CD4-positive, CD25-positive, alpha-beta regulatory T cell (primary cell): ENCODE measurements around the gene GALNT2. TPM values are rescaled to one million over a fixed set of nuclear protein-coding genes. Genes with fewer than 3 reads are reported as not detected.

Experiments
- ATAC-seq, 2 donors: fragments of 150-1000 bp; cut with Tn5 transposase; one replicate each; pipeline ENCODE4 v1.10.0; 2021; ENCODE audit warnings: low read depth in 2 of 2, moderate number of reproducible peaks in 2 of 2, moderate library complexity in 1 of 2
- DNase-seq, 3 donors: peaks; one replicate each; pipeline versions ENCODE4 v3.0.0 to v3.0.0-alpha.2; 2012 to 2022; ENCODE audit warnings: mixed read lengths in 1 of 3
- H3K27ac ChIP-seq: one replicate; pipeline ENCODE4 v1.7.0; 2013; ENCODE audit warnings: mild to moderate bottlenecking, low read length; ENCODE audit not compliant: insufficient read depth, poor library complexity, severe bottlenecking
- H3K27me3 ChIP-seq: one replicate; pipeline ENCODE4 v1.7.0; 2013; ENCODE audit warnings: low read length; ENCODE audit not compliant: control insufficient read depth, insufficient read depth
- H3K36me3 ChIP-seq: one replicate; pipeline ENCODE4 v1.7.0; 2013; ENCODE audit warnings: mild to moderate bottlenecking, low read length, moderate library complexity; ENCODE audit not compliant: control insufficient read depth, insufficient read depth
- H3K4me1 ChIP-seq: 2 replicates; pipeline ENCODE4 v1.7.0; 2013; ENCODE audit warnings: mild to moderate bottlenecking, low read length; ENCODE audit not compliant: insufficient read depth, control insufficient read depth, poor library complexity, severe bottlenecking
- H3K4me3 ChIP-seq: one replicate; pipeline ENCODE4 v1.7.0; 2013; ENCODE audit warnings: low read depth, mild to moderate bottlenecking, low read length, moderate library complexity
- H3K9me3 ChIP-seq, 2 experiments: 1 replicate in 1 of 2; 2 replicates in 1 of 2; pipeline ENCODE4 v1.7.0; 2013; ENCODE audit warnings: low read length in 2 of 2, mild to moderate bottlenecking in 1 of 2, moderate library complexity in 1 of 2; ENCODE audit not compliant: control insufficient read depth in 2 of 2
- H3K27ac Mint-ChIP-seq, 3 donors: one replicate each; pipeline ENCODE4 v1.8.0; 2020 to 2022; ENCODE audit warnings: mild to moderate bottlenecking in 3 of 3, mixed read lengths in 3 of 3, moderate library complexity in 2 of 3
- H3K27me3 Mint-ChIP-seq: one replicate; pipeline ENCODE4 v1.8.0; 2022; ENCODE audit warnings: mild to moderate bottlenecking, mixed read lengths
- H3K36me3 Mint-ChIP-seq: one replicate; pipeline ENCODE4 v1.8.0; 2020; ENCODE audit warnings: mixed read lengths
- H3K4me1 Mint-ChIP-seq, 4 donors: one replicate each; pipeline ENCODE4 v1.8.0; 2020 to 2022; ENCODE audit warnings: mixed read lengths in 4 of 4, mild to moderate bottlenecking in 1 of 4
- H3K4me3 Mint-ChIP-seq, 4 donors: one replicate each; pipeline ENCODE4 v1.8.0; 2020 to 2022; ENCODE audit warnings: mild to moderate bottlenecking in 4 of 4, mixed read lengths in 4 of 4, moderate library complexity in 3 of 4
- H3K9me3 Mint-ChIP-seq, 7 donors: one replicate each; pipeline ENCODE4 v1.8.0; 2020 to 2022; ENCODE audit warnings: mixed read lengths in 7 of 7, mild to moderate bottlenecking in 3 of 7, moderate library complexity in 2 of 7
- polyA plus RNA-seq, 4 donors: library from polyadenylated mRNA; unstranded; fragments of 300-500 nt; fragmentation: Illumina TruSeq; gene quantifications; one replicate each; pipeline ENCODE4 v1.2.3, GENCODE V29; 2021
- total RNA-seq: library from RNA; stranded (reverse); gene quantifications from one replicate; pipeline ENCODE4 v1.2.3, GENCODE V29; 2022

The GALNT2 gene
- total and polyA plus RNA-seq, 5 donors from 2014 or later, result 10.9 to 15.8 (median 13.1) TPM

GRCh38 chr1:230237805-230238204 is 170.8 kb downstream of the GALNT2 start:
- no peak overlapping the region for H3K4me3 Mint-ChIP-seq
- Histone ChIP-seq H3K27me3 (no peaks in the 10 kb centered on the region), H3K36me3 (peaks cover 13% of the 10 kb centered on the region), H3K9me3 (no peaks in the 10 kb centered on the region), H3K27ac (no peak overlapping the region), H3K4me1 (no peaks in the 10 kb centered on the region), H3K4me3 (no peak overlapping the region)
- H3K36me3 Mint-ChIP-seq, result peaks cover 48% of the 10 kb centered on the region
- H3K9me3 Mint-ChIP-seq, result peaks cover 0 to 7% (median 2%) of the 10 kb centered on the region in 7 donors
- ATAC-seq, result no peak
- H3K27me3 Mint-ChIP-seq, result no peaks in the 10 kb centered on the region
- H3K4me1 Mint-ChIP-seq, result peaks cover 9 to 14% (median 9%) of the 10 kb centered on the region in 4 donors
- no peak for DNase-seq
- H3K27ac Mint-ChIP-seq, result no peak overlapping the region

- ATAC-seq (no peak), DNase-seq (peak in 1 of 3 donors; percentile 7)
- no peak overlapping the region for H3K4me3 ChIP-seq
- H3K27ac Mint-ChIP-seq, result no peak overlapping the region
- H3K27me3 Mint-ChIP-seq, result no peaks in the 10 kb centered on the region
- no peaks in the 10 kb centered on the region for H3K27me3 ChIP-seq
- H3K9me3 Mint-ChIP-seq, result peaks cover 0 to 7% (median 2%) of the 10 kb centered on the region in 7 donors
- no peak overlapping the region for H3K27ac ChIP-seq
- H3K4me1 Mint-ChIP-seq, result peaks cover 6 to 14% (median 9%) of the 10 kb centered on the region in 4 donors
- no peaks in the 10 kb centered on the region for H3K9me3 ChIP-seq
- no peak overlapping the region for H3K4me3 Mint-ChIP-seq
- peaks cover 13% of the 10 kb centered on the region for H3K36me3 ChIP-seq
- H3K4me1 ChIP-seq, result no peaks in the 10 kb centered on the region
- peaks cover 53% of the 10 kb centered on the region for H3K36me3 Mint-ChIP-seq
Observed at GRCh38 chr1:230240446-230241086, 173.5 kb downstream of the GALNT2 start.

- Histone ChIP-seq H3K27me3 (no peaks in the 10 kb centered on the region), H3K4me1 (no peaks in the 10 kb centered on the region), H3K4me3 (no peak overlapping the region), H3K27ac (no peak overlapping the region), H3K36me3 (peaks cover 8% of the 10 kb centered on the region), H3K9me3 (no peaks in the 10 kb centered on the region)
- Mint-ChIP-seq H3K4me1 (peaks cover 9 to 14% (median 10%) of the 10 kb centered on the region in 4 donors), H3K9me3 (peaks cover 0 to 7% (median 2%) of the 10 kb centered on the region in 7 donors), H3K4me3 (no peak overlapping the region), H3K27ac (no peak overlapping the region), H3K36me3 (peaks cover 57% of the 10 kb centered on the region), H3K27me3 (no peaks in the 10 kb centered on the region)
- ATAC-seq (no peak), DNase-seq (no peak)
Observed at GRCh38 chr1:230242326-230242725, 175.3 kb downstream of the GALNT2 start.

GRCh38 chr1:230243146-230243545 is 176.1 kb downstream of the GALNT2 start:
- peak overlapping the region in 1 of 4 donors; percentile 54 for H3K4me3 Mint-ChIP-seq
- ATAC-seq (no peak), DNase-seq (no peak)
- Histone ChIP-seq H3K9me3 (no peaks in the 10 kb centered on the region), H3K4me1 (no peaks in the 10 kb centered on the region), H3K27me3 (no peaks in the 10 kb centered on the region), H3K27ac (no peak overlapping the region), H3K4me3 (no peak overlapping the region), H3K36me3 (peaks cover 5% of the 10 kb centered on the region)
- peaks cover 9 to 14% (median 10%) of the 10 kb centered on the region in 4 donors for H3K4me1 Mint-ChIP-seq
- H3K36me3 Mint-ChIP-seq, result peaks cover 52% of the 10 kb centered on the region
- peaks cover 0 to 7% (median 2%) of the 10 kb centered on the region in 7 donors for H3K9me3 Mint-ChIP-seq
- H3K27ac Mint-ChIP-seq, result no peak overlapping the region
- H3K27me3 Mint-ChIP-seq, result no peaks in the 10 kb centered on the region

GRCh38 chr1:230243583-230244353 is 176.7 kb downstream of the GALNT2 start:
- Mint-ChIP-seq H3K36me3 (peaks cover 55% of the 10 kb centered on the region), H3K4me1 (peaks cover 9 to 14% (median 10%) of the 10 kb centered on the region in 4 donors), H3K27ac (peak overlapping the region in 1 of 3 donors; percentile 48), H3K27me3 (no peaks in the 10 kb centered on the region), H3K9me3 (peaks cover 0 to 7% (median 2%) of the 10 kb centered on the region in 7 donors), H3K4me3 (no peak overlapping the region)
- H3K4me1 ChIP-seq, result no peaks in the 10 kb centered on the region
- no peaks in the 10 kb centered on the region for H3K9me3 ChIP-seq
- H3K27ac ChIP-seq, result no peak overlapping the region
- H3K36me3 ChIP-seq, result peaks cover 5% of the 10 kb centered on the region
- no peaks in the 10 kb centered on the region for H3K27me3 ChIP-seq
- H3K4me3 ChIP-seq, result no peak overlapping the region
- DNase-seq, result no peak
- ATAC-seq, result no peak

- Mint-ChIP-seq H3K27ac (peak overlapping the region in 1 of 3 donors; percentile 10), H3K9me3 (no peaks in the 10 kb centered on the region), H3K36me3 (peaks cover 59% of the 10 kb centered on the region), H3K4me3 (no peak overlapping the region), H3K4me1 (peaks cover 0 to 3% (median 0%) of the 10 kb centered on the region in 4 donors), H3K27me3 (no peaks in the 10 kb centered on the region)
- ATAC-seq (no peak), DNase-seq (no peak)
- Histone ChIP-seq H3K27me3 (no peaks in the 10 kb centered on the region), H3K9me3 (no peaks in the 10 kb centered on the region), H3K36me3 (peaks cover 17% of the 10 kb centered on the region), H3K27ac (no peak overlapping the region), H3K4me3 (no peak overlapping the region), H3K4me1 (no peaks in the 10 kb centered on the region)
Observed at GRCh38 chr1:230246551-230246950, 179.5 kb downstream of the GALNT2 start.

- H3K36me3 ChIP-seq, result peaks cover 17% of the 10 kb centered on the region
- H3K27ac Mint-ChIP-seq, result peak overlapping the region in 1 of 3 donors; percentile 46
Observed at GRCh38 chr1:230248016-230248888, 181.2 kb downstream of the GALNT2 start.

More at GRCh38 chr1:230248016-230248888, 181.2 kb downstream of the GALNT2 start:
- H3K27ac ChIP-seq, result no peak overlapping the region
- Mint-ChIP-seq H3K4me1 (peaks cover 0 to 3% (median 0%) of the 10 kb centered on the region in 4 donors), H3K27me3 (no peaks in the 10 kb centered on the region), H3K4me3 (no peak overlapping the region), H3K9me3 (peaks cover 0 to 2% (median 0%) of the 10 kb centered on the region in 7 donors), H3K36me3 (peaks cover 61% of the 10 kb centered on the region)
- ATAC-seq (no peak), DNase-seq (no peak)
- H3K27me3 ChIP-seq, result no peaks in the 10 kb centered on the region
- H3K4me1 ChIP-seq, result no peaks in the 10 kb centered on the region
- no peaks in the 10 kb centered on the region for H3K9me3 ChIP-seq
- no peak overlapping the region for H3K4me3 ChIP-seq
